C4-2B (cell line): ENCODE measurements around the gene ZNF532.

Experiments used
- ZFX ChIP-seq: fragments of 450-650 bp; IDR thresholded peaks from 2 replicates; pipeline ENCODE4 v1.6.1; 2017
- TF ChIP-seq, protein P1 (sequence below): fragments of 450-650 bp; conservative IDR thresholded peaks from 2 replicates; pipeline ENCODE4 v1.5.1; 2017; ENCODE audit warnings: mild to moderate bottlenecking

DNA sequence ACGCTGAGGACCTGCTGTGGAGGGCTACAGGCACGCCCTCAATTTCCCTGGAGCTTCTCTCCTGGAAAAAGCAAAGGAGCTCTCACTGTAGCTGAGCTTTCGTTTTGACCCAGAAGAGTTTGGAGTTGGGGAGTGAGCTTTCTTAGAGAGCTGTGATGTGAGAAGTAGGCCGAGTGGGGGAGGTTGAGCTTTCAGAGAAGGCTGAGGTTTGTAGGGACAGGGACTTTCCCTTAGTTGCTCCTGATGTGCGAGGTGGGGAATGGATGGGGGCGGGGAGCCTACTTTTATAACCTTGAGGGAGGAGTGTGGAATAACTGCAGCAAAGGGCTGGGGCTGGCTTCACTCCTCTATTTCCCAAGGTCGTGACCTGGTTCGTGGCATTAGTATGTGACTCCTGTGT lies 47.1 kb downstream of the ZNF532 start:
- TF ChIP-seq, protein P1, sequence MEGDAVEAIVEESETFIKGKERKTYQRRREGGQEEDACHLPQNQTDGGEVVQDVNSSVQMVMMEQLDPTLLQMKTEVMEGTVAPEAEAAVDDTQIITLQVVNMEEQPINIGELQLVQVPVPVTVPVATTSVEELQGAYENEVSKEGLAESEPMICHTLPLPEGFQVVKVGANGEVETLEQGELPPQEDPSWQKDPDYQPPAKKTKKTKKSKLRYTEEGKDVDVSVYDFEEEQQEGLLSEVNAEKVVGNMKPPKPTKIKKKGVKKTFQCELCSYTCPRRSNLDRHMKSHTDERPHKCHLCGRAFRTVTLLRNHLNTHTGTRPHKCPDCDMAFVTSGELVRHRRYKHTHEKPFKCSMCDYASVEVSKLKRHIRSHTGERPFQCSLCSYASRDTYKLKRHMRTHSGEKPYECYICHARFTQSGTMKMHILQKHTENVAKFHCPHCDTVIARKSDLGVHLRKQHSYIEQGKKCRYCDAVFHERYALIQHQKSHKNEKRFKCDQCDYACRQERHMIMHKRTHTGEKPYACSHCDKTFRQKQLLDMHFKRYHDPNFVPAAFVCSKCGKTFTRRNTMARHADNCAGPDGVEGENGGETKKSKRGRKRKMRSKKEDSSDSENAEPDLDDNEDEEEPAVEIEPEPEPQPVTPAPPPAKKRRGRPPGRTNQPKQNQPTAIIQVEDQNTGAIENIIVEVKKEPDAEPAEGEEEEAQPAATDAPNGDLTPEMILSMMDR: no peak
- no peak for TF ChIP-seq ZFX
